ENCODE data around the gene SLCO4A1. TPM values are rescaled to one million over a fixed set of nuclear protein-coding genes. Genes with fewer than 3 reads are reported as not detected.

SLCO4A1 gene
- total and polyA plus RNA-seq, 4 donors, result 4.7 to 152 (median 42.5) TPM

GRCh38 chr20:62701161-62702012, 59.1 kb downstream of the SLCO4A1 start:
- no peak for ATAC-seq (ENCODE audit: insufficient read depth, low FRiP score)
- Histone ChIP-seq H3K27me3 (ENCODE audit: control insufficient read depth in 3 of 3, insufficient read depth in 3 of 3, low read length in 2 of 3) (no peaks in the 10 kb centered on the region), H3K9me3 (ENCODE audit: control insufficient read depth in 4 of 4, insufficient read depth in 3 of 4, low read length in 3 of 4) (peaks cover 0 to 3% (median 0%) of the 10 kb centered on the region in 4 donors), H3K36me3 (ENCODE audit: control insufficient read depth in 4 of 4, insufficient read depth in 4 of 4, low read length in 4 of 4) (no peaks in the 10 kb centered on the region), H3K9ac (ENCODE audit: insufficient read depth in 1 of 2, low read length in 2 of 2) (no peak overlapping the region), H3K4me1 (ENCODE audit: control insufficient read depth in 5 of 5, insufficient read depth in 5 of 5, low read length in 5 of 5) (peaks cover 0 to 5% (median 0%) of the 10 kb centered on the region in 5 donors), H3K27ac (ENCODE audit: low read depth in 1 of 2, low read length in 1 of 2) (no peak overlapping the region), H3K4me3 (no peak overlapping the region)
- DNase-seq, result no peak
- WGBS, 2 donors, result 79 to 83% methylated on average over 24 of the region's 24 CpGs
- no peak for TF ChIP-seq CTCF (IDR thresholded peaks at IDR 0.05; ENCODE audit: control extremely low read depth, extremely low read depth)

GRCh38 chr20:62702013-62702300, 59.7 kb downstream of the SLCO4A1 start:
- no peak for TF ChIP-seq CTCF (IDR thresholded peaks at IDR 0.05; ENCODE audit: control extremely low read depth, extremely low read depth)
- peaks cover 0 to 3% (median 0%) of the 10 kb centered on the region in 4 donors for H3K9me3 ChIP-seq (ENCODE audit: control insufficient read depth in 4 of 4, insufficient read depth in 3 of 4, low read length in 3 of 4)
- H3K27me3 ChIP-seq (ENCODE audit: control insufficient read depth in 3 of 3, insufficient read depth in 3 of 3, low read length in 2 of 3), result peaks cover 0 to 3% (median 2%) of the 10 kb centered on the region in 3 donors
- DNase-seq (no peak), ATAC-seq (ENCODE audit: insufficient read depth, low FRiP score) (no peak)
- H3K27ac ChIP-seq (ENCODE audit: low read depth in 1 of 2, low read length in 1 of 2), result no peak overlapping the region
- WGBS, 2 donors, result 87 to 92% methylated on average over 11 of the region's 11 CpGs
- H3K9ac ChIP-seq (ENCODE audit: insufficient read depth in 1 of 2, low read length in 2 of 2), result no peak overlapping the region
- H3K4me1 ChIP-seq (ENCODE audit: control insufficient read depth in 5 of 5, insufficient read depth in 5 of 5, low read length in 5 of 5), result peaks cover 0 to 5% (median 0%) of the 10 kb centered on the region in 5 donors
- no peaks in the 10 kb centered on the region for H3K36me3 ChIP-seq (ENCODE audit: control insufficient read depth in 4 of 4, insufficient read depth in 4 of 4, low read length in 4 of 4)
- no peak overlapping the region for H3K4me3 ChIP-seq

GRCh38 chr20:62702895-62703852, 60.9 kb downstream of the SLCO4A1 start:
- H3K27me3 ChIP-seq (ENCODE audit: control insufficient read depth in 3 of 3, insufficient read depth in 3 of 3, low read length in 2 of 3), result peaks cover 4 to 13% (median 12%) of the 10 kb centered on the region in 3 donors
- no peak overlapping the region for H3K4me3 ChIP-seq
- ATAC-seq (ENCODE audit: insufficient read depth, low FRiP score) (peak; percentile 66), DNase-seq (no peak)
- peaks cover 0 to 5% (median 0%) of the 10 kb centered on the region in 5 donors for H3K4me1 ChIP-seq (ENCODE audit: control insufficient read depth in 5 of 5, insufficient read depth in 5 of 5, low read length in 5 of 5)
- TF ChIP-seq CTCF (IDR thresholded peaks at IDR 0.05; ENCODE audit: control extremely low read depth, extremely low read depth), result no peak
- H3K36me3 ChIP-seq (ENCODE audit: control insufficient read depth in 4 of 4, insufficient read depth in 4 of 4, low read length in 4 of 4), result no peaks in the 10 kb centered on the region
- H3K27ac ChIP-seq (ENCODE audit: low read depth in 1 of 2, low read length in 1 of 2), result peak overlapping the region in 1 of 2 donors; percentile 33
- peaks cover 0 to 3% (median 0%) of the 10 kb centered on the region in 4 donors for H3K9me3 ChIP-seq (ENCODE audit: control insufficient read depth in 4 of 4, insufficient read depth in 3 of 4, low read length in 3 of 4)
- 77 to 85% methylated on average over 25 of the region's 25 CpGs for WGBS, 2 donors
- no peak overlapping the region for H3K9ac ChIP-seq (ENCODE audit: insufficient read depth in 1 of 2, low read length in 2 of 2)
